Peyer's patch (tissue), 4 donors: ENCODE measurements around the gene SEC22A.

ENCODE experiments used
- POLR2A ChIP-seq, 2 donors: fragments of 450-650 bp; IDR thresholded peaks; one replicate each; pipeline ENCODE4 v1.5.1; 2017; ENCODE audit warnings: antibody characterized with exemption in 2 of 2, mild to moderate bottlenecking in 2 of 2, moderate library complexity in 2 of 2
- TF ChIP-seq, protein P1 (sequence below), 6 experiments: fragments of 450-650 bp in 4 of 6; fragments of 200-600 bp in 2 of 6; sonication (generic) in 1 of 6; IDR thresholded peaks; one replicate each; pipeline ENCODE4 v1.5.1; 2017 to 2019; ENCODE audit warnings: antibody characterized with exemption in 6 of 6, mild to moderate bottlenecking in 3 of 6, moderate library complexity in 1 of 6

DNA sequence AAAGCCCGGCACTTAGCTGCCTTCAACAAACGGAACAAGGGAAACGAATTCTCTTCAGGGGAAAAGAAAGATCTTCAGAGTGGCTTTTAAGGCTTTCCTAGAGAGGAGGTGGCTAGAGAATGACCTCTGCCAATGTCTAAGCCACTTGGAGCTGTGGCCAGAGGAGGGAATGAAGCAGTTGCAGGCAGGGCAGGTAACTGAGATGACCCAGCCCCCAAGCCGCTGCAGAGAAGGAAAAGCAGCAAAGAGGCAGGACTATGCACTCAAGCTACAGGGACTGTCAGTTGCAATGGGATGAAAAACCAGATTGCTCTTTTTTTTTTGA is 113.5 kb downstream of the SEC22A start:
- no peak for TF ChIP-seq POLR2A (IDR thresholded peaks at IDR 0.05)
- TF ChIP-seq, protein P1, sequence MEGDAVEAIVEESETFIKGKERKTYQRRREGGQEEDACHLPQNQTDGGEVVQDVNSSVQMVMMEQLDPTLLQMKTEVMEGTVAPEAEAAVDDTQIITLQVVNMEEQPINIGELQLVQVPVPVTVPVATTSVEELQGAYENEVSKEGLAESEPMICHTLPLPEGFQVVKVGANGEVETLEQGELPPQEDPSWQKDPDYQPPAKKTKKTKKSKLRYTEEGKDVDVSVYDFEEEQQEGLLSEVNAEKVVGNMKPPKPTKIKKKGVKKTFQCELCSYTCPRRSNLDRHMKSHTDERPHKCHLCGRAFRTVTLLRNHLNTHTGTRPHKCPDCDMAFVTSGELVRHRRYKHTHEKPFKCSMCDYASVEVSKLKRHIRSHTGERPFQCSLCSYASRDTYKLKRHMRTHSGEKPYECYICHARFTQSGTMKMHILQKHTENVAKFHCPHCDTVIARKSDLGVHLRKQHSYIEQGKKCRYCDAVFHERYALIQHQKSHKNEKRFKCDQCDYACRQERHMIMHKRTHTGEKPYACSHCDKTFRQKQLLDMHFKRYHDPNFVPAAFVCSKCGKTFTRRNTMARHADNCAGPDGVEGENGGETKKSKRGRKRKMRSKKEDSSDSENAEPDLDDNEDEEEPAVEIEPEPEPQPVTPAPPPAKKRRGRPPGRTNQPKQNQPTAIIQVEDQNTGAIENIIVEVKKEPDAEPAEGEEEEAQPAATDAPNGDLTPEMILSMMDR (IDR thresholded peaks at IDR 0.05): no peak
